Fibroblast of villous mesenchyme (primary cell): ENCODE data around the gene MAT1A. TPM values are rescaled to one million over a fixed set of nuclear protein-coding genes. Genes with fewer than 3 reads are reported as not detected.
A peak's percentile ranks its signal among the peaks of the same experiment; 100 is the strongest.

Experiments used
- DNase-seq: peaks from one replicate; pipeline ENCODE4 v3.0.0-alpha.2; 2010; ENCODE audit warnings: low read depth
- H3K4me3 ChIP-seq: 2 replicates; pipeline ENCODE4 v1.5.1; 2011; ENCODE audit warnings: low read depth, mild to moderate bottlenecking, low read length
- CTCF ChIP-seq: IDR thresholded peaks from 2 replicates; pipeline ENCODE4 v1.5.1; 2012; ENCODE audit warnings: low read depth, mild to moderate bottlenecking, low read length; ENCODE audit not compliant: insufficient read depth
- total RNA-seq: library from RNA; depleted of rRNA; stranded (reverse); fragments of >200 nt; gene quantifications from 2 replicates; pipeline ENCODE4 v1.2.3, GENCODE V29; 2012

The MAT1A gene
- total RNA-seq, 1 donor: not detected

- no peak for DNase-seq
- H3K4me3 ChIP-seq: no peak overlapping the region
These were observed 32.7 kb upstream of the MAT1A start for GRCh38 chr10:80322158-80322557.

GRCh38 chr10:80321183-80321582, 31.7 kb upstream of the MAT1A start:
- DNase-seq: no peak
- no peak overlapping the region for H3K4me3 ChIP-seq
- no peak for TF ChIP-seq CTCF

More at GRCh38 chr10:80322158-80322557, 32.7 kb upstream of the MAT1A start:
- TF ChIP-seq CTCF: no peak

DNA sequence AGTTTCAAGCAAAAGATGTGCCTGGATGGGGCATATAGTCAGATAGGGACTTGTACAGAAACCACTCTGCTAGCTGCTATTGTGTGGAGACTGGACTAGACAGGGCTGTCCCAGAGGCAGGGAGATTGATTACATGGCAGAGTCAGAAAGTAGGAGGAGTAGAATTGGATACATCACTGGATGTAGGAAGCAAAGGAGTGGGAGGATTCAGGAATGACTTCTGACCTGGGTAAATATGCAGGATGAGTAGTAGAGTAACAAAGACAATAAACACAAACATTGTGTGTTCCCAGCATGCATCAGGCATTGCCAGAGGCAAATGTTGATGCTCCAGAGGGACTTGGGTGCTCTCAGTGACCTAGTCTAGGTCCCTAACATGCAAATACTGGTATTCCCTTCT, 30.9 kb upstream of the MAT1A start:
- DNase-seq: peak; percentile 14
- no peak overlapping the region for H3K4me3 ChIP-seq
- no peak for TF ChIP-seq CTCF

GRCh38 chr10:80319725-80320290, 30.4 kb upstream of the MAT1A start:
- TF ChIP-seq CTCF: no peak
- no peak for DNase-seq
- H3K4me3 ChIP-seq: no peak overlapping the region

DNA sequence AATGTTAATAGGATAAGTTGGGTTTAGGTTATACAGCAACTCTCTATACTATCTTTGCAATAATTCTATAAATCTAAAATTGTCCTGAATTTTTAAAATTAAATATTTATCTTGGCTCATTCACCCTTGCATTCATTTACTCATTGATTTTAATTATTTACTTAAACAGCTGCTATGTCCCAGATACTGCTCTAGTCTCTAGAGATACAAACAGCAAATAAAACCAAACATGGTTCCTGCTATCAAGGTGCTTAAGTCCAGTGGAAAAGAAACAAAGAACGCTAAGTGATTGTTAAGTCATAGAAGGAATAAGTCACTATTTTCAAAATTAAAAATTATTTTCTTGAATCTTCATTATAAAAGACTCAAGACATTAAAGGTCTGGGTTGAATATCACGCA, 29.9 kb upstream of the MAT1A start:
- no peak for DNase-seq
- no peak for TF ChIP-seq CTCF
- no peak overlapping the region for H3K4me3 ChIP-seq

DNA sequence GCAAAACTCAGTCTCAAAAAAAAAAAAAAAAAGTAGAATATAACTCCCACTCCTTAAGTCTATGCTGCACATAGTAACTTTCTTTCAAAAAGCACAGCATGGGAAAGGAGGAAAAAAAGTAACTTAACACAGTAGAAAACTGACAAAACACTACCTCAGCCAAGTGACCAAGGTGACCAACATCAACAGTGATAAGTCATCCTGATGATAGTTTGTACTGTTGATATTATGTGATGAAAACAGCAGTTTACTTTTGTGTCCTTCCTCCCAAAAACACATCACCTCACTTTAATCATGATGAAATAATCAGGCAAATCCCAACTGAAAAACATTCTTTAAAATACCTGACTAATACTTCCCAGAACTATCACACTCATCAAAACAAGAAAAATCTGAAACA, 29.3 kb upstream of the MAT1A start:
- no peak for DNase-seq
- TF ChIP-seq CTCF: no peak
- no peak overlapping the region for H3K4me3 ChIP-seq

DNA sequence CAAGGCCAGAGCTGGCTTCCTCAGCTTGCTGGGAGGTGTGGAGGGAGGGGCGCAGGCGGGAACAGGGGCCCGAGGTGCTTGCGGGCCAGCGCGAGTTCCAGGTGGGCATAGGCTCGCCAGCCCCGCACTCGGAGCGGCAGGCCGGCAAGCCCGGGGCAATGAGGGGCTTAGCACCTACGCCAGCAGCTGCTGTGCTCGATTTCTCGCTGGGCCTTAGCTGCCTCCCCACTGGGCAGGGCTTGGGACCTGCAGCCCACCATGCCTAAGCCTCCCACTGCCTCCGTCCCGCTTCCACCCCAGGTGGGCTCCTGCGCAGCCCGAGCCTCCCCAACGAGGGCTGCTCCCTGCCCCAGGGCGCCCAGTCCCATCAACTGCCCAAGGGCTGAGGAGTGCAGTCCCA, 25.9 kb upstream of the MAT1A start:
- DNase-seq: no peak
- H3K4me3 ChIP-seq: no peak overlapping the region
- no peak for TF ChIP-seq CTCF
